Endothelial cell of umbilical vein (primary cell): ENCODE data around the gene INPP4B. TPM values are rescaled to one million over a fixed set of nuclear protein-coding genes. Genes with fewer than 3 reads are reported as not detected.

ENCODE experiments used
- BruUV-seq: library from RNA; stranded (reverse); fragments of 400-500 nt; replicated peaks from 2 replicates; lab custom pipeline; 2021; lab: Mats Ljungman, UMichigan
- CTCF ChIA-PET: fragments of 300-600, 350-600 bp; sonication (Branson Sonifier 250); formaldehyde crosslinking; loops from one replicate; lab custom pipeline; 2021; ENCODE audit warnings: antibody characterized with exemption, inconsistent platforms; lab: Charles Lee
- POLR2A ChIA-PET: fragments of 300-600, 350-600 bp; sonication (Branson Sonifier 250); formaldehyde crosslinking; loops from one replicate; lab custom pipeline; 2021; ENCODE audit warnings: antibody characterized with exemption, inconsistent platforms; lab: Charles Lee
- DNase-seq: peaks from one replicate; pipeline ENCODE4 v3.0.0-alpha.2; 2011; ENCODE audit warnings: low read depth, low spot score
- FAIRE-seq: peaks from 2 replicates; lab custom pipeline; 2011; peaks lifted over from hg19 to GRCh38; lab: Jason Lieb, UNC
- H2AFZ ChIP-seq: 2 replicates; pipeline ENCODE4 v1.6.0; 2012; ENCODE audit warnings: low read depth, low read length, control low read depth, inconsistent platforms
- H3K27ac ChIP-seq: 2 replicates; pipeline ENCODE4 v1.5.1; 2011; ENCODE audit warnings: low read depth, mild to moderate bottlenecking, control low read depth, low read length, moderate library complexity; ENCODE audit not compliant: insufficient read depth
- H3K27me3 ChIP-seq, 2 experiments: 2 replicates each; pipeline versions ENCODE4 v1.6.0 to v1.6.1; 2011; ENCODE audit warnings: low read length in 2 of 2, mixed read lengths in 1 of 2; ENCODE audit not compliant: control insufficient read depth in 2 of 2, insufficient read depth in 2 of 2
- H3K36me3 ChIP-seq, 2 experiments: 2 replicates in 1 of 2; 3 replicates in 1 of 2; pipeline ENCODE4 v1.5.1; 2011; ENCODE audit warnings: low read length in 2 of 2, mild to moderate bottlenecking in 1 of 2, moderate library complexity in 1 of 2; ENCODE audit not compliant: control insufficient read depth in 2 of 2, insufficient read depth in 2 of 2; ENCODE audit errors: extremely low read depth in 1 of 2
- H3K4me1 ChIP-seq: 3 replicates; pipeline ENCODE4 v1.5.1; 2011; ENCODE audit warnings: mild to moderate bottlenecking, low read length; ENCODE audit not compliant: control insufficient read depth, insufficient read depth; ENCODE audit errors: extremely low read depth
- H3K4me2 ChIP-seq: 2 replicates; pipeline ENCODE4 v1.6.1; 2011; ENCODE audit warnings: low read length, control low read depth, mixed read lengths; ENCODE audit not compliant: insufficient read depth
- H3K4me3 ChIP-seq, 3 experiments: fragments of 200-600 bp in 1 of 3; sonication (generic), shearing (Covaris generic) in 1 of 3; replicated peaks in 1 of 3; 2 replicates each; pipeline ENCODE4 v1.5.1; 2011 to 2016; ENCODE audit warnings: control low read depth in 3 of 3, low read length in 3 of 3, mild to moderate bottlenecking in 2 of 3, inconsistent platforms in 1 of 3, low read depth in 1 of 3, moderate library complexity in 1 of 3; ENCODE audit not compliant: insufficient read depth in 1 of 3
- H3K79me2 ChIP-seq: 2 replicates; pipeline ENCODE4 v1.6.0; 2012; ENCODE audit warnings: low read length, inconsistent platforms; ENCODE audit not compliant: control insufficient read depth, insufficient read depth
- H3K9ac ChIP-seq: replicated peaks from 2 replicates; pipeline ENCODE3; 2011; ENCODE audit warnings: low read length, control low read depth; ENCODE audit not compliant: insufficient read depth; ENCODE audit errors: extremely low read depth
- H3K9me1 ChIP-seq: replicated peaks from 3 replicates; pipeline ENCODE4 v1.6.0; 2011; ENCODE audit warnings: mild to moderate bottlenecking, low read length; ENCODE audit not compliant: control insufficient read depth, insufficient read depth; ENCODE audit errors: extremely low read depth
- H3K9me3 ChIP-seq: replicated peaks from 2 replicates; pipeline ENCODE4 v1.5.1; 2012; ENCODE audit warnings: low read length, inconsistent platforms; ENCODE audit not compliant: control insufficient read depth, insufficient read depth
- H4K20me1 ChIP-seq: replicated peaks from 2 replicates; pipeline ENCODE3; 2011; ENCODE audit warnings: mild to moderate bottlenecking, low read length; ENCODE audit not compliant: control insufficient read depth, insufficient read depth; ENCODE audit errors: extremely low read depth
- EZH2 ChIP-seq: IDR thresholded peaks from 2 replicates; pipeline ENCODE4 v1.6.1; 2012; ENCODE audit warnings: borderline replicate concordance, low read depth, mild to moderate bottlenecking, moderate library complexity, low read length, inconsistent platforms; ENCODE audit not compliant: severe bottlenecking
- FOS ChIP-seq: IDR thresholded peaks from 2 replicates; pipeline ENCODE4 v1.6.1; 2011; ENCODE audit warnings: mild to moderate bottlenecking, low read length, moderate library complexity, borderline replicate concordance; ENCODE audit not compliant: insufficient read depth
- GATA2 ChIP-seq: IDR thresholded peaks from 2 replicates; pipeline ENCODE4 v1.7.0; 2011; ENCODE audit warnings: low read depth, mild to moderate bottlenecking, moderate library complexity, mixed read lengths, low read length; ENCODE audit not compliant: insufficient read length, insufficient read depth
- JUN ChIP-seq: IDR thresholded peaks from 2 replicates; pipeline ENCODE4 v1.6.1; 2011; ENCODE audit warnings: borderline replicate concordance, low read depth; ENCODE audit not compliant: insufficient read length, insufficient read depth
- MYC ChIP-seq: IDR thresholded peaks from one replicate; pipeline ENCODE4 v1.6.1; 2011; ENCODE audit warnings: mild to moderate bottlenecking, low read depth, low read length
- POLR2A ChIP-seq: IDR thresholded peaks from 2 replicates; pipeline ENCODE4 v1.6.1; 2012; ENCODE audit warnings: low read depth, mild to moderate bottlenecking, control low read depth, low read length
- POLR2AphosphoS5 ChIP-seq: IDR thresholded peaks from 2 replicates; pipeline ENCODE4 v1.6.1; 2012; ENCODE audit warnings: low read depth, mild to moderate bottlenecking, control low read depth, low read length, moderate library complexity; ENCODE audit not compliant: insufficient read depth
- dilution Hi-C: fragments of 300-500 bp; cut with MboI; formaldehyde crosslinking; loops from one replicate; pipeline ENCODE4 v1.15.0; 2019; ENCODE audit warnings: low sequenced_read_pairs; ENCODE audit not compliant: extremely low pct_ligation_motif_present
- intact Hi-C: fragments of 100-400 bp; cut with micrococcal nuclease; formaldehyde crosslinking; loops from one replicate; pipeline ENCODE4 v1.10.0; 2022
- polyA plus RNA-seq, 4 experiments: library from polyadenylated mRNA; depleted of rRNA in 3 of 4; stranded (reverse) in 3 of 4; unstranded in 1 of 4; fragments of >200 nt; gene quantifications; 2 replicates each; pipeline versions ENCODE4 v1.2.1 to v1.2.3, GENCODE V29; 2011 to 2012; ENCODE audit warnings: missing spikeins in 1 of 4
- total RNA-seq: library from RNA; stranded (reverse); gene quantifications from 2 replicates; pipeline ENCODE4 v1.2.3, GENCODE V29; 2021
- TF ChIP-seq, protein P1 (sequence below): IDR thresholded peaks from 2 replicates; pipeline ENCODE4 v1.6.1; 2011; ENCODE audit not compliant: insufficient read depth, insufficient read length
- TF ChIP-seq, protein P2 (sequence below), 2 donors: IDR thresholded peaks; 1 replicate in 1 of 2; 2 replicates in 1 of 2; pipeline ENCODE4 v1.5.1; 2011; ENCODE audit warnings: low read length in 2 of 2, mild to moderate bottlenecking in 2 of 2, moderate library complexity in 2 of 2, control low read depth in 1 of 2, inconsistent platforms in 1 of 2, low read depth in 1 of 2; ENCODE audit not compliant: insufficient read depth in 1 of 2; ENCODE audit errors: extremely low read depth in 1 of 2

INPP4B gene
- total and polyA plus RNA-seq, 2 donors (not counting 3 experiments of a cell fraction or from before 2014, with no cell fraction given): 0.41 to 3.1 TPM

- Histone ChIP-seq H3K27me3 (peaks cover 0 to 2% of the 10 kb centered on the region in 2 experiments), H4K20me1 (no peaks in the 10 kb centered on the region), H3K9me1 (no peaks in the 10 kb centered on the region), H3K9ac (no peak overlapping the region), H3K4me1 (no peaks in the 10 kb centered on the region), H3K27ac (no peak overlapping the region), H2AFZ (no peak overlapping the region), H3K4me2 (no peak overlapping the region), H3K36me3 (no peaks in the 10 kb centered on the region), H3K79me2 (no peaks in the 10 kb centered on the region), H3K9me3 (no peaks in the 10 kb centered on the region), H3K4me3 (no peak overlapping the region)
- no peak for FAIRE-seq
- dilution Hi-C loops: no loop called here
- intact Hi-C loops: no loop called here
- BruUV-seq: no TSS peak
- ChIA-PET POLR2A (no interaction called here), CTCF (interaction anchor here (1.1 kb wide), 1 partner anchor 9 kb away, joined by 3 read pairs; no protein-coding TSS in a partner anchor)
- TF ChIP-seq GATA2 (no peak), EZH2 (no peak), MYC (no peak), POLR2AphosphoS5 (no peak), FOS (no peak), JUN (no peak), POLR2A (no peak)
- TF ChIP-seq, protein P1, sequence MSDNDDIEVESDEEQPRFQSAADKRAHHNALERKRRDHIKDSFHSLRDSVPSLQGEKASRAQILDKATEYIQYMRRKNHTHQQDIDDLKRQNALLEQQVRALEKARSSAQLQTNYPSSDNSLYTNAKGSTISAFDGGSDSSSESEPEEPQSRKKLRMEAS: no peak
- TF ChIP-seq, protein P2, sequence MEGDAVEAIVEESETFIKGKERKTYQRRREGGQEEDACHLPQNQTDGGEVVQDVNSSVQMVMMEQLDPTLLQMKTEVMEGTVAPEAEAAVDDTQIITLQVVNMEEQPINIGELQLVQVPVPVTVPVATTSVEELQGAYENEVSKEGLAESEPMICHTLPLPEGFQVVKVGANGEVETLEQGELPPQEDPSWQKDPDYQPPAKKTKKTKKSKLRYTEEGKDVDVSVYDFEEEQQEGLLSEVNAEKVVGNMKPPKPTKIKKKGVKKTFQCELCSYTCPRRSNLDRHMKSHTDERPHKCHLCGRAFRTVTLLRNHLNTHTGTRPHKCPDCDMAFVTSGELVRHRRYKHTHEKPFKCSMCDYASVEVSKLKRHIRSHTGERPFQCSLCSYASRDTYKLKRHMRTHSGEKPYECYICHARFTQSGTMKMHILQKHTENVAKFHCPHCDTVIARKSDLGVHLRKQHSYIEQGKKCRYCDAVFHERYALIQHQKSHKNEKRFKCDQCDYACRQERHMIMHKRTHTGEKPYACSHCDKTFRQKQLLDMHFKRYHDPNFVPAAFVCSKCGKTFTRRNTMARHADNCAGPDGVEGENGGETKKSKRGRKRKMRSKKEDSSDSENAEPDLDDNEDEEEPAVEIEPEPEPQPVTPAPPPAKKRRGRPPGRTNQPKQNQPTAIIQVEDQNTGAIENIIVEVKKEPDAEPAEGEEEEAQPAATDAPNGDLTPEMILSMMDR (IDR thresholded peaks at IDR 0.05; ENCODE audit: extremely low read depth in 1 of 2, insufficient read depth in 1 of 2, low read depth in 1 of 2, low read length in 2 of 2): no peak
- DNase-seq: no peak
Observed at GRCh38 chr4:142875117-142875516, 29.0 kb upstream of the INPP4B start.
